Measurements from ENCODE around the gene TRAK1.

Gene TRAK1

DNA sequence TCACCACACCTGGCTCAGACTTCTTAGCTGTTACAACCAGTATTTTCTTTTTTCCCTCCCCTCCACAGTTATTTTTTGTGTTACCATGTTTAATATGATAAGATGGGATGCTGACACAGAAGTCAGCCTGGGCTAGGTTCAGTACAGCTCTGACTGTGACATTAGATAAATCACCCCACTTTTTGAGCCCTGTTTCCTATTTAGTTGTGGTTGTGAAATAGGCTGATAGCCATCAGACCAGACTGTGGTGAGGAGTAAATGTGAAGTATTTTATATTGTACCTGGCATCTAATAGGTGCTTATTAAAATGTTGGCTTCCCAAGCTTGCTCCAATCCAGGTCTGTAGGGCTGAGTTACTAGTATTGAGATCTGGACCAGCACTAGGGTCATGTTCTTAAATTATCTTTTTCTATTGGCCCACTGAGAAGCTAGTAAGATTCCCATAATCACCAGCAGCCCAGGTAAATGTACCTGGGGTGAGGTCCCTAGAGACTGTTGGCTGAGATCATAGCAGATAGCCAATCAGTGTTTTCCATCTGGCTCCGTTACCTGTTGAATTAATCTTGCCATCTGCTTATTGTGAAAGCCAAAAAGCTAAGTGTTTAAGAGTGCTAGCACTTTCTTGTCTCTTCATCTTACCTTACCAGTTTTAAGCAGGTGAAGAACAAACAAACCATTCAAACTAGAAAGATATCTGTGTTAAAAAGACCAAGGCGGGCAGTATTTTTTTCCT lies 113.9 kb downstream of the TRAK1 start:
- DNase-seq (ENCODE audit: low spot score) = no peak
- no peak for FAIRE-seq

DNA sequence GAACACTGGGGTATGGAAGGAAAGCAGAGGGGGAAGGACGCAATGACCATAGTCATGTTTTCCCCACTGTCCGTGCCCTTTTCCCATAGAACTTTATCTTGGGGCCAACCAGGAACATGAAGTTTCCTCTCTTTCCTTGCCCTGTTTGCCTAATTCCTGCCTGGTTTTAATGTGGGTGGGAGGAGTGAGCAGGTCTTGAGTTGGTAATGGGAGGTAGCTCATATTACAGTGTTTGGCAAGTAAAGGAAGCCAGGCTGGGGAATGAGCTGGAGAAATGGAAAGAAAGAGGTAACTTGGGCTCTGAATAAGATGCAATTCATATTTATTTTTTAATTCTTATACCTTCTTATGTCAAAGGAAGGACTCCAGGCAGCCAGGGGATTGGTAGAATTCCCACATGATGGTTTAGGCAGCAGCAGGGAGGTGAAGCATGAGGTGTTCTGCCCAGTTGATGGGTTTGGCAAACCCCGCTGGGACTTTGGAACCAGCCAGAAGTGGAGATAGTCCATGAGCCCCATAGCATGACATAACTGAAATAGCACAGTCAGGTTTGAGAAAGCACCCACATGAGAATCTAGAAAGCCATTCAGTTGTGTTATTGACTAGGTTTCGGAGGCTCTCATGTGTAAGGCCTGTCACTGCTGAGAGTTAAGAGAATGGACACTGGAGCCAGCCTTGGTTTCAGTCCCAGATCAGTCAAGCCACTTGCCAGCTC lies 114.8 kb downstream of the TRAK1 start:
- no peak for DNase-seq (ENCODE audit: low spot score)
- FAIRE-seq = no peak

GRCh38 chr3:42209917-42210316 lies 118.8 kb downstream of the TRAK1 start:
- DNase-seq (ENCODE audit: low spot score) (no peak), FAIRE-seq (no peak)

DNA sequence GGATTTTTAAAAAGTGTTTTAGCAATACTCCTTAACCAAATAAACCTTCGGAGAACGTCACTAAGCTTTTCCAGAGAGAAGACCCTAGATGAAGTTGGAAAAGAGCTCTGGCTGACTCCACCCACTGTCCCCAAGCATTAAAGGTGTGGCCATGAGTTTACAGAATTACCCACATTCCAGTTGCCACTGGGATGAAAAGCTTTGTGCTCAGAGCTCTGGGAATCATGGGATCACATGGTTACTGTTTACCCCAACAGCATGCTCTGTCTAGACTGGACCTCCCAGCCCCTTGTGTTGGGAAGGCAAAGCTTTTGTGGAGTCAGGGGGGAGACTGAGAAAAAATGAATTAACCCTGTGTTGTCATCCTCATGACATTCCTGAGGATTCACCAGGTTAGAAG lies 119.6 kb downstream of the TRAK1 start:
- no peak for FAIRE-seq

DNA sequence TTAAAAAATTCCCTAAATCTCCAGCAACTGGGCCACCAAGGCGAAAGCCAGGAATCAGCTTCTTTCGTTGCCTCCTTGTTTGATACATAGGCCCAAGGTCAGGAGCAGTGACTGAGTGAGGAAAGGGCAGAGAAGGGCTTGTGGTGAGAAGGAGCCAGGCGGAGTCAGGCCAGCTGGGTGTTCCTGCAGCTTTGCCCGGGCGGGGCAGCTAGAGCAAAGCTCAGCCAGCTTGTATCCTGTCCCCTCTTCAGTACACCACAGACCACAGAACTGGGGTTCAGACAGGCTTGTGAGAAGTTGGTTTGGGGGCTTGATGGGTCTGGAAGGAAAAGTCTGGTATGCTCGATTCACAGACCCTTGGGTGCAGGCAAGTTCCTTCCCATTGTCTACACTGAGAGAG lies 122.3 kb downstream of the TRAK1 start:
- no peak for DNase-seq (ENCODE audit: low spot score)
- no peak for FAIRE-seq

More for the DNA sequence above, 119.6 kb downstream of the TRAK1 start:
- no peak for DNase-seq (ENCODE audit: low spot score)

- DNase-seq (ENCODE audit: low spot score) (no peak), FAIRE-seq (no peak)
Measured at GRCh38 chr3:42214064-42214463, 122.9 kb downstream of the TRAK1 start.

DNA sequence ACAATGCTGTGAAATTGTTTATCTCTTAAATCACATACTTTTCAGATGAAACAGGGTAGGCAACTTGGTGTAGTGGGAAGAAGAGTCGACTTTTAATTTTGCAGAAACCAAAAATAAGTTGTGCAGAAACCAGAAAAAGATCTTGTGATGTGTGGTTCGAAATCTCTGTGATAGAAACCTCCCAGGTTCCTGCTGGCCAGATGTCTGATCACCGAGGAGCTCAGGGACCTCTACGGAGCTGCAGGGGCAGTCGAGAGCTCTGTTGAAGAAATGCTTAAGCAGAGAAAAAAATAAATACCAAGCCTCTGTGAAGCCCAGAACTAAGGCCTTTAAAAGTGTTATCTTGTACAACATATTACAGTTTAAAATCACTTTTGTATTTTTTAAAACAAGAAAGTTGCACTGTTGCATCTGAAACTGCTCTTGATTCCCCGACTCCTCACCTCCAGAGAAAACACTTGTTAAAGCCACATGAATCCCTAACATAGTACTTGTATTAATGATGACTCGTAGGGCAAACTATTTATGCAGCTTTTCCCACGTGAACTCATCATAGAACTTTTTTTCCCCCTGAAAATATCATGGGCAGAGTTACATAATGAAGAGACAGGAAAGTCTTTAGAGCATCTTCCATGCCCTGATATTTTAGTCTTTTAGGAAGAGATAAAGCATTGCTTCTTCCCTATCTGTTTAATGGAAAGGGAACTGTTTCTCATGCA lies 123.6 kb downstream of the TRAK1 start:
- FAIRE-seq = no peak

GRCh38 chr3:42216302-42216701 lies 125.1 kb downstream of the TRAK1 start:
- FAIRE-seq (no peak), DNase-seq (ENCODE audit: low spot score) (no peak)

More for the DNA sequence above, 123.6 kb downstream of the TRAK1 start:
- no peak for DNase-seq (ENCODE audit: low spot score)

GRCh38 chr3:42216931-42217333 lies 125.8 kb downstream of the TRAK1 start:
- FAIRE-seq (no peak), DNase-seq (ENCODE audit: low spot score) (no peak)

- FAIRE-seq (no peak), DNase-seq (ENCODE audit: low spot score) (no peak)
Measured at GRCh38 chr3:42220436-42221121, 129.4 kb downstream of the TRAK1 start.

GRCh38 chr3:42222942-42223693 lies 132.0 kb downstream of the TRAK1 start:
- no peak for DNase-seq (ENCODE audit: low spot score)
- no peak for FAIRE-seq

DNA sequence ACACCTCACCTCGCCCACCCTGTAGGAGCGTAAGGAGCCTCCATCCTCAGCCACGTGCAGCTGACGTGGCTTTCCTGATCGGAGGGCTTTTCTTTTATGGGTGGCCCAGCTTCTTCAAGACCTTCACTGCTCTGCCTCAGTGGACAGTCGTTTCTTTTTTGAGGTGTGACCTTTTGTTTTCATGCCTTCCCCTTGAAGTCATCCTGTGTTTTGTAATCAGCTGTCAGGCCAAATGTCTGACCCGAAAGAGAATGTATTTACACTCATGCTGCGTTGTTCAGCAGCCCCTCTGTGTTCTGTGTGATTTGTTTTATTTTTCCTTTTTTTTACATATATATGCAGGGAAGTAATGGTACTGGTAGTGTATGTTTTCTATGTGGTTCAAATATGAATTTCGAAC lies 133.0 kb downstream of the TRAK1 start:
- DNase-seq (ENCODE audit: low spot score) (no peak), FAIRE-seq (no peak)

GRCh38 chr3:42224658-42225421 lies 133.7 kb downstream of the TRAK1 start:
- FAIRE-seq (no peak), DNase-seq (ENCODE audit: low spot score) (no peak)

DNA sequence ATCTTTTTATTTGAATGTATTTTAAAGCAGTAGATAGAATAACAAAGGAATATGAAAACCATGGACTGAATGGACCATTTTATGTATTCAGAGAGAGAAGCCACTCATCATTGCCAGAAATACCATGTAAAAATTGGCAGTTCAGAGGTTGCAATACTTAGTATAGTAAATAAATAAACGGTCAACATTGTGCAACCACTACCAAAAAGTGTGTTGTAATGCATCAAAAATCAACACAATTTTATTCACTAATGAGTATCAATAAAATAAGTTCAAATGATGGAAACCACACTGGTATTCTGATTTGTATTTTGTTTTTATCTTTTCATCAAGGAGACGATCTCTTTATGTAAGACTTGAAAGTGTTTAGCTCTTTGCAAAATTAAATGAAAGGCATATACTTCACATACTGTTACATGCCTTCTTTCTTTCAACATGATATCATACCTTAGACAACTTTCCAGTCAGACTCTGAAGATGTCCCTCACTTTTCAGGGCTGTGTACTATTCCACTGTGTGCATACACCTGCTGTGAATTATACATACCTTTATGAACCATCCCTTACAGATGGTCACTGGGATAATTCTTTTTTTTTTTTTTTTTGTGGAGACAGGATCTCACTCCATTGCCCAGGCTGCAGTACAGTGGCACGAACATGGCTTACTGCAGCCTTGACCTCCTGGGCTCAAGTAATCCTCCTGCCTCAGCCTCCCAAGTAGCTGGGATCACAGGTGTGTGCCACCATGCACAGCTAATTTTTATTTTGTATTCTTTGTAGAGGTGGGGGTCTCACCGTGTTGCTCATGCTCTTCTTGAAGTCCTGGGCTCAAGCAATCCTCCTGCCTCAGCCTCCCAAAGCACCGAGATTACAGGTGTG lies 134.6 kb downstream of the TRAK1 start:
- no peak for FAIRE-seq

GRCh38 chr3:42226470-42227425 lies 135.6 kb downstream of the TRAK1 start:
- no peak for FAIRE-seq
- no peak for DNase-seq (ENCODE audit: low spot score)

More for the DNA sequence above, 134.6 kb downstream of the TRAK1 start:
- no peak for DNase-seq (ENCODE audit: low spot score)

DNA sequence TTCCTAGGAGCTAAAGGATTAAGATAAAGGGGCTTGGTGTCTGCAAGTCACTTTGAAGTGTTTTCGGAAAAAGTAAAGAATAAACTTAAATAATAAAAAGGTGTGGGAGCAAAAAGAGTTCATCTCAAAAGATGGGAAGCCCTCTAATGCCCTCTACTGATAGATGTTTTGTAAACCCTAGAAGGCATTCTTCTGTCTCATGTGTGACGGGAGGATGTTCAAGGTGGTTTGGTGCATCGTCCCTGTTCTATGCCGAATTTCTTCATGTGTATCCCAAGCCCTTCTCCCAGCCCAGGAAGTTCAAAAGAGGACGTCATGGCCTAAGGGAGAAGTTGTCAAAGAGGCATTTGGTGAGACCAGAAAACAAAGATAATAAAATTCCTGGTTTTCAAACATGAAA lies 137.6 kb downstream of the TRAK1 start:
- DNase-seq (ENCODE audit: low spot score) = no peak
- FAIRE-seq = no peak

GRCh38 chr3:42229266-42229941 lies 138.2 kb downstream of the TRAK1 start:
- DNase-seq (ENCODE audit: low spot score) (no peak), FAIRE-seq (no peak)
